OCI-LY1 (cell line): ENCODE data around the gene GRM2.

Experiments
- H2AFZ ChIP-seq: fragments of 200-600 bp; sonication (generic), shearing (Covaris generic); 2 replicates; pipeline ENCODE4 v1.6.0; 2014; ENCODE audit warnings: antibody characterized with exemption, mild to moderate bottlenecking, low read length
- H3F3A ChIP-seq: fragments of 200-600 bp; sonication (generic), shearing (Covaris generic); 2 replicates; pipeline ENCODE4 v1.6.0; 2014; ENCODE audit warnings: mild to moderate bottlenecking, antibody characterized with exemption, low read length, moderate library complexity; ENCODE audit not compliant: insufficient read depth
- H3K27ac ChIP-seq: fragments of 200-600 bp; sonication (generic); 2 replicates; pipeline ENCODE4 v1.5.1; 2014; ENCODE audit warnings: low read length, mixed run types, mild to moderate bottlenecking, low read depth; ENCODE audit not compliant: poor library complexity, severe bottlenecking
- H3K27me3 ChIP-seq: fragments of 200-600 bp; sonication (generic); 2 replicates; pipeline ENCODE4 v1.6.0; 2014; ENCODE audit warnings: antibody characterized with exemption, mild to moderate bottlenecking, low read length, moderate library complexity; ENCODE audit not compliant: insufficient read depth
- H3K36me3 ChIP-seq: fragments of 200-600 bp; sonication (generic); 2 replicates; pipeline ENCODE4 v1.6.1; 2014; ENCODE audit warnings: mild to moderate bottlenecking, antibody characterized with exemption, low read length, moderate library complexity, mixed read lengths; ENCODE audit not compliant: insufficient read depth
- H3K4me1 ChIP-seq: fragments of 200-600 bp; sonication (generic); 2 replicates; pipeline ENCODE4 v1.5.1; 2014; ENCODE audit warnings: mild to moderate bottlenecking, low read length, moderate library complexity; ENCODE audit not compliant: insufficient read depth, severe bottlenecking
- H3K4me2 ChIP-seq: fragments of 200-600 bp; sonication (generic), shearing (Covaris generic); 2 replicates; pipeline ENCODE4 v1.6.1; 2014; ENCODE audit warnings: low read length
- H3K4me3 ChIP-seq: fragments of 200-600 bp; sonication (generic); 2 replicates; pipeline ENCODE4 v1.5.1; 2014; ENCODE audit warnings: low read length, low read depth, mild to moderate bottlenecking, mixed read lengths; ENCODE audit not compliant: poor library complexity, severe bottlenecking
- H3K79me2 ChIP-seq: fragments of 200-600 bp; shearing (Covaris generic); 2 replicates; pipeline ENCODE4 v1.6.1; 2016; ENCODE audit warnings: mixed run types, low read length, mixed read lengths; ENCODE audit not compliant: insufficient read depth
- H3K9ac ChIP-seq: fragments of 200-600 bp; sonication (generic), shearing (Covaris generic); 2 replicates; pipeline ENCODE4 v1.6.1; 2014; ENCODE audit warnings: mild to moderate bottlenecking, low read length, mixed read lengths
- H3K9me2 ChIP-seq: fragments of 200-600 bp; sonication (generic), shearing (Covaris generic); 2 replicates; pipeline ENCODE4 v1.6.1; 2014; ENCODE audit warnings: low read depth, mild to moderate bottlenecking, low read length, mixed read lengths
- H3K9me3 ChIP-seq: fragments of 200-600 bp; shearing (Covaris generic); 2 replicates; pipeline ENCODE4 v1.6.1; 2014; ENCODE audit warnings: low read length, mixed read lengths
- H4K20me1 ChIP-seq: fragments of 200-600 bp; sonication (generic), shearing (Covaris generic); 2 replicates; pipeline ENCODE4 v1.6.0; 2016; ENCODE audit warnings: mild to moderate bottlenecking, low read length; ENCODE audit not compliant: insufficient read depth
- CTCF ChIP-seq: fragments of 200-600 bp; sonication (generic), shearing (Covaris generic); IDR thresholded peaks from 2 replicates; pipeline ENCODE4 v1.5.1; 2017; ENCODE audit warnings: mild to moderate bottlenecking, antibody characterized with exemption, low read length, moderate library complexity, mixed read lengths
- EZH2 ChIP-seq: fragments of 200-600 bp; sonication (generic), shearing (Covaris generic); IDR thresholded peaks from 2 replicates; pipeline ENCODE4 v1.8.0; 2017; ENCODE audit warnings: borderline replicate concordance, mixed run types, mild to moderate bottlenecking, antibody characterized with exemption, low read length, moderate library complexity, mixed read lengths

Gene GRM2

DNA sequence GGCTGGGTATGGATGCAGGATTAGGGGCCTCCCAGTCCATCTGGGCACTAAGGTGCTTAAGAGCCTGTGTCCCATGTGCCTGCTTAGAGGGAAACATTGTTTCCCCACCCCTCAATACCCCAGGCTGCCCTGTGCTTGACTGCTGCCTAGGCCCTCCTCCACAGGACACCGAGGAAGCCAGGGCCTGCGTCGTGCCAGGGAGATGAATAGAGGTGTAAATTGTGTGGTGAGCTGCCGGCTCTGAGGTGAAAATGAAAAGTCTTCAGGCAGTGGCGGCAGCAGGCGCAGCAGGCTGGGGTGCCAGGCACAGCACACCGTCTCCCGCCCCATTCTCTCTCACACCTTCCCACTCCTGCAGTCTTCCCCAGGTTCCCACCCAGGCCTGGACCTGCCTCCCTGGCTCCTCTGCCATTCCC lies 13.9 kb upstream of the GRM2 start:
- Histone ChIP-seq H3K27ac (no peak overlapping the region), H3K9me3 (no peaks in the 10 kb centered on the region), H3K27me3 (no peaks in the 10 kb centered on the region), H4K20me1 (no peaks in the 10 kb centered on the region), H3K4me3 (no peak overlapping the region), H3K79me2 (no peaks in the 10 kb centered on the region), H3K4me1 (no peaks in the 10 kb centered on the region), H3K4me2 (no peak overlapping the region), H3K36me3 (peaks cover 73% of the 10 kb centered on the region), H3F3A (no peaks in the 10 kb centered on the region), H3K9me2 (no peaks in the 10 kb centered on the region), H3K9ac (no peak overlapping the region), H2AFZ (no peak overlapping the region)
- TF ChIP-seq EZH2 (no peak), CTCF (no peak)

GRCh38 chr3:51696954-51697353 lies 9.9 kb upstream of the GRM2 start:
- peaks cover 76% of the 10 kb centered on the region for H3K36me3 ChIP-seq
- no peak for TF ChIP-seq CTCF
- no peak for TF ChIP-seq EZH2
- no peaks in the 10 kb centered on the region for H3K27me3 ChIP-seq
- no peaks in the 10 kb centered on the region for H4K20me1 ChIP-seq
- no peaks in the 10 kb centered on the region for H3K9me3 ChIP-seq
- no peak overlapping the region for H3K4me3 ChIP-seq
- no peaks in the 10 kb centered on the region for H3K9me2 ChIP-seq
- no peak overlapping the region for H3K4me2 ChIP-seq
- H3K27ac ChIP-seq = no peak overlapping the region
- H2AFZ ChIP-seq = no peak overlapping the region
- no peaks in the 10 kb centered on the region for H3K4me1 ChIP-seq
- H3F3A ChIP-seq = no peaks in the 10 kb centered on the region
- no peaks in the 10 kb centered on the region for H3K79me2 ChIP-seq
- H3K9ac ChIP-seq = no peak overlapping the region

GRCh38 chr3:51698209-51698608 lies 8.7 kb upstream of the GRM2 start:
- Histone ChIP-seq H3K27ac (no peak overlapping the region), H3K9me2 (no peaks in the 10 kb centered on the region), H2AFZ (no peak overlapping the region), H3K79me2 (no peaks in the 10 kb centered on the region), H3F3A (no peaks in the 10 kb centered on the region), H3K4me2 (no peak overlapping the region), H3K4me1 (no peaks in the 10 kb centered on the region), H3K9ac (no peak overlapping the region), H3K4me3 (no peak overlapping the region), H3K36me3 (peaks cover 71% of the 10 kb centered on the region), H3K9me3 (no peaks in the 10 kb centered on the region), H4K20me1 (no peaks in the 10 kb centered on the region), H3K27me3 (no peaks in the 10 kb centered on the region)
- no peak for TF ChIP-seq CTCF
- no peak for TF ChIP-seq EZH2
